ENCODE measurements around the gene TUBA4A. TPM values are rescaled to one million over a fixed set of nuclear protein-coding genes. Genes with fewer than 3 reads are reported as not detected.

Gene TUBA4A
- total and polyA plus RNA-seq, 9 of the 15 experiments (the other 6 are each of a cell fraction or from before 2014, with no cell fraction given) = 25.1 to 174 (median 42.4) TPM

- peak; percentile 39; the same call in 1 of the 2 replicates for TF ChIP-seq TFAP4 (CRISPR knock-in tag; IDR thresholded peaks at IDR 0.05; ENCODE audit: borderline replicate concordance)
These were observed 45.1 kb upstream of the TUBA4A start (continued) for GRCh38 chr2:219298759-219299371.

DNA sequence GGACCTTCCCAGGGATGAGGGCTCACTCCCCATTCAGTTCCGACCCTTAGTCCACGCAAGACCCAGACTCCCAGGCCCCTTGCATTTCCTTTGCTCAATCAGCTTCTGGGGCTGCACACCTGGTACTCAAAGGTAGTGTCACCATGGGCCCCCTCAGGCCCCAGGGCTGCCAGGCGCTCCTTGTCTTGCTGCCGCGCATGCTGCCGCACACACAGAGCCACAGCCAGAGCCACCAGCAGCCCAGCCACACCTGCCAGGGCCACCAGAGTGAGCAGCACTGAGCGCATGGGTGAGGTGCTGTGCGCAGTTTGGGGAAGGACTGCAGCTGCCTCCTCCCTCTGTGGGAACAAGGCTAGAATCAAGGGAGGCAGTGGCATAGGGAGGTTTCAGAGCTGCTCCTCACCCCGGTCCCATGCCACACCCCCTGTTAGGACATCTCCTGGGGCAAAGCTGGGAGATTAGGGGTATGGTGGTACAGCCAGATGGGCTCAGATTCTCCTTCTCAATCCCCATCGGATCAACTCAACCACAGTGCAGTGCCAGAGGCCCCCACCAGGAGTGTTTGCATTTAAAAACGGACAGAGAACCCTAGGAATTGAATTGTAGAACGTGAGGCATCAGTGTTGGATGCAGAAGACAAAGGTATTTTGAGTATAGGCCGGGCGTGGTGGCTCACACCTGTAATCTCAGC is 44.2 kb upstream of the TUBA4A start:
- intact Hi-C loops (cut with micrococcal nuclease) = loop anchor here (1.0 to 5.0 kb wide), 4 partner anchors 54 to 138 kb away; partner anchors contain the start of genes ANKZF1, ATG9A and NHEJ1
- H3K4me3 ChIP-seq = no peak overlapping the region
- DNase-seq (ENCODE audit: extremely low read depth in 1 of 4, low spot score in 3 of 4) (no peak), ATAC-seq (no peak), FAIRE-seq (no peak)
- BruUV-seq (replicated peaks) = no TSS peak
- H4K20me1 ChIP-seq (replicated peaks; ENCODE audit: control insufficient read depth, insufficient read depth, low read length) = no peaks in the 10 kb centered on the region
- H3K9ac ChIP-seq (ENCODE audit: insufficient read depth in 1 of 2, low read depth in 2 of 2, low read length in 2 of 2) = no peak overlapping the region
- no peaks in the 10 kb centered on the region for H3K9me1 ChIP-seq (ENCODE audit: control insufficient read depth, insufficient read depth, low read length)
- in situ Hi-C loops (cut with MboI) = no loop called here
- no peak overlapping the region for H3K27ac ChIP-seq (ENCODE audit: extremely low read depth, low read depth, low read length)
- H3K4me2 ChIP-seq (ENCODE audit: insufficient read depth, low read length) = no peak overlapping the region
- WGBS (ENCODE audit: insufficient coverage, low coverage, missing lambda C conversion rate) = 66% methylated on average over 8 of the region's 14 CpGs
- no peak overlapping the region for H2AFZ ChIP-seq (ENCODE audit: low read depth, low read length)
- no peaks in the 10 kb centered on the region for H3K36me3 ChIP-seq (ENCODE audit: control insufficient read depth, insufficient read depth, low read length)
- CTCF ChIA-PET (ENCODE audit: low intra/inter-chr PET ratio) = interaction anchor here (1.0 to 1.7 kb wide), 4 partner anchors 40 to 239 kb away, joined by 3 to 10 read pairs (median 4); partner anchors contain the start of gene NHEJ1
- POLR2A ChIA-PET = interaction anchor here (0.8 kb wide), 1 partner anchor 12 kb away, joined by 3 read pairs; no protein-coding TSS in a partner anchor
- no peaks in the 10 kb centered on the region for H3K79me2 ChIP-seq (ENCODE audit: control insufficient read depth, insufficient read depth, low read length)
- H3K4me1 ChIP-seq (replicated peaks in 1 of 2; ENCODE audit: control insufficient read depth in 2 of 2, insufficient read depth in 2 of 2, low read length in 2 of 2) = peaks cover 22 to 44% of the 10 kb centered on the region in 2 experiments; a peak in 4 of 5 replicates
- H3K27me3 ChIP-seq (ENCODE audit: control insufficient read depth in 2 of 2, insufficient read depth in 2 of 2, low read length in 2 of 2) = peaks cover 8 to 36% of the 10 kb centered on the region in 2 experiments
- no peaks in the 10 kb centered on the region for H3K9me3 ChIP-seq (replicated peaks; ENCODE audit: control insufficient read depth, insufficient read depth, low read depth, low read length)
- TF ChIP-seq ZNF41 (CRISPR knock-in tag; conservative IDR thresholded peaks at IDR 0.05) (no peak), ZNF217 (CRISPR knock-in tag; IDR thresholded peaks at IDR 0.05) (no peak), ZBTB1 (CRISPR knock-in tag; IDR thresholded peaks at IDR 0.05; ENCODE audit: borderline replicate concordance, low read depth) (no peak), ZNF785 (CRISPR knock-in tag; IDR thresholded peaks at IDR 0.05) (no peak), ZNF589 (CRISPR knock-in tag; IDR thresholded peaks at IDR 0.05; ENCODE audit: low read depth) (no peak), FOXJ3 (CRISPR knock-in tag; IDR thresholded peaks at IDR 0.05) (no peak), ZNF311 (CRISPR knock-in tag; IDR thresholded peaks at IDR 0.05) (no peak), ZBTB8A (IDR thresholded peaks at IDR 0.05; ENCODE audit: partially characterized antibody) (no peak), MAFK (IDR thresholded peaks at IDR 0.05; ENCODE audit: low read length) (no peak), SP2 (IDR thresholded peaks at IDR 0.05; ENCODE audit: extremely low read depth, low read depth, low read length, poor library complexity, severe bottlenecking) (no peak)
- TF ChIP-seq, protein P1, sequence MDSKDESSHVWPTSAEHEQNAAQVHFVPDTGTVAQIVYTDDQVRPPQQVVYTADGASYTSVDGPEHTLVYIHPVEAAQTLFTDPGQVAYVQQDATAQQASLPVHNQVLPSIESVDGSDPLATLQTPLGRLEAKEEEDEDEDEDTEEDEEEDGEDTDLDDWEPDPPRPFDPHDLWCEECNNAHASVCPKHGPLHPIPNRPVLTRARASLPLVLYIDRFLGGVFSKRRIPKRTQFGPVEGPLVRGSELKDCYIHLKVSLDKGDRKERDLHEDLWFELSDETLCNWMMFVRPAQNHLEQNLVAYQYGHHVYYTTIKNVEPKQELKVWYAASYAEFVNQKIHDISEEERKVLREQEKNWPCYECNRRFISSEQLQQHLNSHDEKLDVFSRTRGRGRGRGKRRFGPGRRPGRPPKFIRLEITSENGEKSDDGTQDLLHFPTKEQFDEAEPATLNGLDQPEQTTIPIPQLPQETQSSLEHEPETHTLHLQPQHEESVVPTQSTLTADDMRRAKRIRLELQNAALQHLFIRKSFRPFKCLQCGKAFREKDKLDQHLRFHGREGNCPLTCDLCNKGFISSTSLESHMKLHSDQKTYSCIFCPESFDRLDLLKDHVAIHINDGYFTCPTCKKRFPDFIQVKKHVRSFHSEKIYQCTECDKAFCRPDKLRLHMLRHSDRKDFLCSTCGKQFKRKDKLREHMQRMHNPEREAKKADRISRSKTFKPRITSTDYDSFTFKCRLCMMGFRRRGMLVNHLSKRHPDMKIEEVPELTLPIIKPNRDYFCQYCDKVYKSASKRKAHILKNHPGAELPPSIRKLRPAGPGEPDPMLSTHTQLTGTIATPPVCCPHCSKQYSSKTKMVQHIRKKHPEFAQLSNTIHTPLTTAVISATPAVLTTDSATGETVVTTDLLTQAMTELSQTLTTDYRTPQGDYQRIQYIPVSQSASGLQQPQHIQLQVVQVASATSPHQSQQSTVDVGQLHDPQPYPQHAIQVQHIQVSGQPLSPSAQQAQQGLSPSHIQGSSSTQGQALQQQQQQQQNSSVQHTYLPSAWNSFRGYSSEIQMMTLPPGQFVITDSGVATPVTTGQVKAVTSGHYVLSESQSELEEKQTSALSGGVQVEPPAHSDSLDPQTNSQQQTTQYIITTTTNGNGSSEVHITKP (IDR thresholded peaks at IDR 0.05; ENCODE audit: partially characterized antibody) = no peak
- TF ChIP-seq, protein P2, sequence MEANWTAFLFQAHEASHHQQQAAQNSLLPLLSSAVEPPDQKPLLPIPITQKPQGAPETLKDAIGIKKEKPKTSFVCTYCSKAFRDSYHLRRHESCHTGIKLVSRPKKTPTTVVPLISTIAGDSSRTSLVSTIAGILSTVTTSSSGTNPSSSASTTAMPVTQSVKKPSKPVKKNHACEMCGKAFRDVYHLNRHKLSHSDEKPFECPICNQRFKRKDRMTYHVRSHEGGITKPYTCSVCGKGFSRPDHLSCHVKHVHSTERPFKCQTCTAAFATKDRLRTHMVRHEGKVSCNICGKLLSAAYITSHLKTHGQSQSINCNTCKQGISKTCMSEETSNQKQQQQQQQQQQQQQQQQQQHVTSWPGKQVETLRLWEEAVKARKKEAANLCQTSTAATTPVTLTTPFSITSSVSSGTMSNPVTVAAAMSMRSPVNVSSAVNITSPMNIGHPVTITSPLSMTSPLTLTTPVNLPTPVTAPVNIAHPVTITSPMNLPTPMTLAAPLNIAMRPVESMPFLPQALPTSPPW (CRISPR knock-in tag; IDR thresholded peaks at IDR 0.05) = no peak
